Endodermal cell (in vitro differentiated cells): ENCODE results near the gene FERMT3. TPM values are rescaled to one million over a fixed set of nuclear protein-coding genes. Genes with fewer than 3 reads are reported as not detected.

Source experiments
- DNase-seq: peaks from one replicate; pipeline ENCODE4 v3.0.0-alpha.2; 2017
- H3K27ac ChIP-seq: 2 replicates; pipeline ENCODE4 v1.5.1; 2013; ENCODE audit warnings: mild to moderate bottlenecking, low read depth, low read length, moderate library complexity
- H3K27me3 ChIP-seq: 2 replicates; pipeline ENCODE4 v1.6.1; 2013; ENCODE audit warnings: mild to moderate bottlenecking, low read length, moderate library complexity; ENCODE audit not compliant: insufficient read depth, control insufficient read depth, poor library complexity, severe bottlenecking
- H3K36me3 ChIP-seq: 2 replicates; pipeline ENCODE4 v1.7.0; 2013; ENCODE audit warnings: mild to moderate bottlenecking, low read length, moderate library complexity; ENCODE audit not compliant: control insufficient read depth, insufficient read depth
- H3K4me1 ChIP-seq: one replicate; pipeline ENCODE4 v1.7.0; 2013; ENCODE audit warnings: low read length; ENCODE audit not compliant: control insufficient read depth, insufficient read depth
- H3K4me3 ChIP-seq: 2 replicates; pipeline ENCODE4 v1.5.1; 2013; ENCODE audit warnings: mild to moderate bottlenecking, low read length, moderate library complexity
- H3K9ac ChIP-seq: 2 replicates; pipeline ENCODE4 v1.6.1; 2013; ENCODE audit warnings: mild to moderate bottlenecking, low read length, moderate library complexity; ENCODE audit not compliant: poor library complexity, severe bottlenecking; ENCODE audit errors: extremely low read depth
- H3K9me3 ChIP-seq: 2 replicates; pipeline ENCODE4 v1.6.1; 2013; ENCODE audit warnings: mild to moderate bottlenecking, low read length, moderate library complexity; ENCODE audit not compliant: control insufficient read depth
- H3K27ac Mint-ChIP-seq: 2 replicates; pipeline ENCODE4 v1.8.0; 2020; ENCODE audit warnings: mixed read lengths
- H3K27me3 Mint-ChIP-seq: 2 replicates; pipeline ENCODE4 v1.8.0; 2021; ENCODE audit warnings: mild to moderate bottlenecking, mixed read lengths; ENCODE audit not compliant: insufficient read depth
- H3K36me3 Mint-ChIP-seq: 2 replicates; pipeline ENCODE4 v1.8.0; 2020; ENCODE audit warnings: low read depth, mixed read lengths
- H3K4me1 Mint-ChIP-seq: 2 replicates; pipeline ENCODE4 v1.8.0; 2020; ENCODE audit warnings: mixed read lengths
- H3K4me3 Mint-ChIP-seq: 2 replicates; pipeline ENCODE4 v1.8.0; 2020; ENCODE audit warnings: mild to moderate bottlenecking, moderate library complexity, mixed read lengths
- H3K9me3 Mint-ChIP-seq: 2 replicates; pipeline ENCODE4 v1.8.0; 2020; ENCODE audit warnings: mild to moderate bottlenecking, mixed read lengths
- CTCF ChIP-seq: fragments of 200-600 bp; sonication (generic); conservative IDR thresholded peaks from 2 replicates; pipeline ENCODE4 v1.5.0; 2021; ENCODE audit warnings: antibody characterized with exemption, mild to moderate bottlenecking
- WGBS, 2 experiments: methylation state at CpG; one replicate each; pipeline versions ENCODE4 v1.1.5 to v1.1.7; 2013; ENCODE audit warnings: missing lambda C conversion rate in 2 of 2, mixed read lengths in 1 of 2; ENCODE audit not compliant: insufficient coverage in 1 of 2, insufficient read length in 1 of 2; 5-methylcytosine and 5-hydroxymethylcytosine counted together
- total RNA-seq, 2 donors: library from RNA; stranded (reverse); fragmentation: NEBNext Ultra II Directional in 1 of 2; extraction: Animal tissue kit (Norgen Biotek cat#: 25700) in 1 of 2; gene quantifications; 2 replicates in 1 of 2; 3 replicates in 1 of 2; pipeline ENCODE4 v1.2.1, GENCODE V29; 2021

Gene FERMT3
- total RNA-seq, 2 donors from 2014 or later = 4.2 to 5.3 TPM

DNA sequence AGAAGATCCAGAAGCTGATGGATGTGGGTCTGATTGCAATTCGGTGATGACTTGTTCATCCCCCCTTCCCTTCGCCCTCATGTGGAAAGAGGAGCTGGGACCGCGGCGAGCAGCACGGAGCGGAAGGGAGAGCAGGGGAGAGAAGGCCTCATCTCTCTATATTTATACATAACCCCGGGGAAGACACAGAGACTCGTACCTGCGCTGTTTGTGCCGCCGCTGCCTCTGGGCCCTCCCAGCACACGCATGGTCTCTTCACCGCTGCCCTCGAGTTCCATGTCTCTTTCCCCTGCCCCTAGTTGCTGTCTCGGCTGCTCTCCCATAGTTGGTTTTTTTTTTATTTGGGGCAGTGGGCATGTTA, 2.5 kb upstream of the FERMT3 start:
- H3K4me3 ChIP-seq = no peak overlapping the region
- no peak for TF ChIP-seq CTCF
- Mint-ChIP-seq H3K9me3 (no peaks in the 10 kb centered on the region), H3K4me1 (no peaks in the 10 kb centered on the region), H3K4me3 (no peak overlapping the region), H3K36me3 (peaks cover 58% of the 10 kb centered on the region), H3K27me3 (no peaks in the 10 kb centered on the region), H3K27ac (peak overlapping the region; percentile 74)
- DNase-seq = no peak
- H3K36me3 ChIP-seq = peaks cover 73% of the 10 kb centered on the region
- no peak overlapping the region for H3K27ac ChIP-seq
- peaks cover 3% of the 10 kb centered on the region for H3K4me1 ChIP-seq
- 95% methylated on average over 16 of the region's 16 CpGs; no CpG with 5 or more reads in 1 of the 2 experiments for WGBS, 2 experiments
- H3K9me3 ChIP-seq = no peaks in the 10 kb centered on the region
- H3K9ac ChIP-seq = no peak overlapping the region
- H3K27me3 ChIP-seq = no peaks in the 10 kb centered on the region

- no peak overlapping the region for H3K4me3 Mint-ChIP-seq
- Histone ChIP-seq H3K9me3 (no peaks in the 10 kb centered on the region), H3K36me3 (peaks cover 70% of the 10 kb centered on the region), H3K4me3 (no peak overlapping the region), H3K4me1 (peaks cover 3% of the 10 kb centered on the region), H3K9ac (no peak overlapping the region), H3K27ac (no peak overlapping the region), H3K27me3 (no peaks in the 10 kb centered on the region)
- peaks cover 58% of the 10 kb centered on the region for H3K36me3 Mint-ChIP-seq
- no peaks in the 10 kb centered on the region for H3K4me1 Mint-ChIP-seq
- DNase-seq = peak; percentile 92
- 88% methylated on average over 7 of the region's 7 CpGs; no CpG with 5 or more reads in 1 of the 2 experiments for WGBS, 2 experiments
- H3K27ac Mint-ChIP-seq = peak overlapping the region; percentile 74
- H3K9me3 Mint-ChIP-seq = no peaks in the 10 kb centered on the region
- no peaks in the 10 kb centered on the region for H3K27me3 Mint-ChIP-seq
- TF ChIP-seq CTCF = peak; percentile 83
Measured at GRCh38 chr11:64204464-64204989, 2.0 kb upstream of the FERMT3 start.

GRCh38 chr11:64207256-64208085, 950 bp downstream of the FERMT3 start:
- H3K4me3 ChIP-seq = no peak overlapping the region
- Mint-ChIP-seq H3K27ac (peak overlapping the region; percentile 30), H3K4me3 (no peak overlapping the region), H3K36me3 (peaks cover 41% of the 10 kb centered on the region), H3K9me3 (no peaks in the 10 kb centered on the region), H3K4me1 (no peaks in the 10 kb centered on the region), H3K27me3 (no peaks in the 10 kb centered on the region)
- no peak for TF ChIP-seq CTCF
- no peaks in the 10 kb centered on the region for H3K27me3 ChIP-seq
- H3K27ac ChIP-seq = peak overlapping the region; percentile 44
- H3K36me3 ChIP-seq = peaks cover 51% of the 10 kb centered on the region
- H3K9ac ChIP-seq = no peak overlapping the region
- H3K4me1 ChIP-seq = peaks cover 3% of the 10 kb centered on the region
- 87 to 92% methylated on average over 16 to 30 of the region's 30 CpGs for WGBS, 2 experiments
- no peak for DNase-seq
- H3K9me3 ChIP-seq = no peaks in the 10 kb centered on the region
